Keratinocyte (primary cell): ENCODE results near the gene SLC6A7.

Source experiments
- CTCF ChIP-seq, 3 experiments: IDR thresholded peaks in 1 of 3; conservative IDR thresholded peaks in 1 of 3; optimal IDR thresholded peaks in 1 of 3; 2 replicates in 2 of 3; 3 replicates in 1 of 3; pipeline versions ENCODE3 to v1.5.1; 2011; ENCODE audit warnings: low read length in 3 of 3, mild to moderate bottlenecking in 3 of 3, moderate library complexity in 2 of 3, control low read depth in 1 of 3, inconsistent platforms in 1 of 3; ENCODE audit not compliant: insufficient read depth in 2 of 3; ENCODE audit errors: extremely low read depth in 1 of 3
- EZH2 ChIP-seq: IDR thresholded peaks from one replicate; pipeline ENCODE4 v1.6.1; 2012; ENCODE audit warnings: inconsistent platforms, mild to moderate bottlenecking, low read length, moderate library complexity

DNA sequence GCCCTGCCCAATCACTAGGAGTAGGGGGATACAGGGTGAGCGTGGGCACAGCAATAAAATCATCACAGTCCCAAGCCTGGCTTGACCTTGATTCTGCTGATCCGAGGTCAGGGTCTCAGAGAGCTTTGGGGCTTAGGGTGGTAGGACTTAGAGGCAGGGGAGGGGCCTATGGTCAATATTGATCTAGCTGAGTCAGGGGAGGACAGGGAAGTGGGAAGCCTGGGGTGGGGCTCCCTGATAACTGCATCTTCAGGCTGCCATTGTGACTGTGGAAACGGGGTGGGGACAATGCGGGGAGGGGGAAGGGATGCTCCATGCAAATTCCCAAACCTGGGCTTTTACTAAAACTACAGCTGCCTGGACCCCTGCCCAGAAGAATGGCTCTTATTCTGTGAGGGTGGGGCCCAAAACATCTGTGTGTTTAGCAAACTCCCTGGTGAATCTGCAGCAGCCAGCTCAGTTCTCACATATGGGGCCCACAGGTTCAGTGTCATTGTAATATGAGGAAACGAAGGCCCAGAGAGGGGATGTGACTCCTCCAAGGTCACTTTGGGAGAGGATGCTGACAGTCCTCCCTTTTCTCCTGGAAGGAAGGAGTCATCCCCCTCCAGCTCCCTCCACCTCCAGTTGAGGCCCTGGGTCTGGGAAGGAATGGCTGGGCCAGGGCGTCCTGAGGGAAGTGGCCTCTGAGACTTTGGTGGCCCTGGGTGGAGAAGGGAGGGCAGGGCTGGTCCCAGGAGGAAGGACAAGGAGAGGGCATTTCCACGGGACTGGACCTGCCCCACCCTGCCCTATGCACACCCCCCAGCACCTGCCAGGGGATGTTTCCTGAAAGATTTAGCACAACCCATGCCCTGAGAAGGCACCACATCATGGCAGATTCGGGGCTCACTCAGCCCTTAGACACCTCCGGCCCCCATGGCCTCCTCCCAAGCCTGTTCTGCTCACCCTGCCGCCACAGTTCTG is 26.4 kb downstream of the SLC6A7 start:
- TF ChIP-seq CTCF (optimal IDR thresholded peaks at IDR 0.05 in 1 of 3, IDR thresholded peaks at IDR 0.05 in 1 of 3, conservative IDR thresholded peaks at IDR 0.05 in 1 of 3; ENCODE audit: extremely low read depth in 1 of 3, insufficient read depth in 2 of 3, low read length in 3 of 3) = no peak
- TF ChIP-seq EZH2 = peak; percentile 4
